Stimulated activated CD4-positive, alpha-beta T cell treated with anti-CD3 and anti-CD28 coated beads, Interleukin-15, amount 100 ng/mL, for 48 hours (primary cell): ENCODE measurements around the gene BFSP2.
"Not testable (repeated sequence)": the region's sequence is repeated elsewhere in the genome, so short reads cannot be mapped to it uniquely, and the experiment has no call there.

Experiments
- DNase-seq, 2 donors: peaks; one replicate each; pipeline ENCODE4 v3.0.0-alpha.2; 2020; ENCODE audit warnings: low read depth in 2 of 2

BFSP2 gene

GRCh38 chr3:133479895-133480669, 80.2 kb downstream of the BFSP2 start:
- DNase-seq = no peak

GRCh38 chr3:133482474-133482873, 82.6 kb downstream of the BFSP2 start:
- not testable (repeated sequence) for DNase-seq

- DNase-seq = no peak
Measured at GRCh38 chr3:133486658-133487057, 86.8 kb downstream of the BFSP2 start.

- no peak for DNase-seq
Measured at GRCh38 chr3:133487204-133487603, 87.3 kb downstream of the BFSP2 start.

GRCh38 chr3:133487920-133488540, 88.2 kb downstream of the BFSP2 start:
- DNase-seq = peak in 1 of 2 donors; percentile 45

GRCh38 chr3:133488785-133489367, 89.0 kb downstream of the BFSP2 start:
- DNase-seq = no peak

GRCh38 chr3:133489466-133490085, 89.7 kb downstream of the BFSP2 start:
- no peak for DNase-seq

GRCh38 chr3:133490468-133491351, 90.9 kb downstream of the BFSP2 start:
- peak; percentile 68 to 73 for DNase-seq

GRCh38 chr3:133491481-133492059, 91.7 kb downstream of the BFSP2 start:
- DNase-seq = no peak

GRCh38 chr3:133492159-133492741, 92.4 kb downstream of the BFSP2 start:
- no peak for DNase-seq

GRCh38 chr3:133494469-133494868, 94.6 kb downstream of the BFSP2 start:
- DNase-seq = no peak

- not testable (repeated sequence) for DNase-seq
Measured at GRCh38 chr3:133502542-133502941, 102.7 kb downstream of the BFSP2 start.

GRCh38 chr3:133503409-133503808, 103.6 kb downstream of the BFSP2 start:
- DNase-seq = no peak

GRCh38 chr3:133504736-133505135, 104.9 kb downstream of the BFSP2 start:
- DNase-seq = no peak

GRCh38 chr3:133505813-133506212, 106.0 kb downstream of the BFSP2 start:
- DNase-seq = no peak

- DNase-seq = no peak
Measured at GRCh38 chr3:133506215-133506901, 106.5 kb downstream of the BFSP2 start.

GRCh38 chr3:133509488-133509887, 109.6 kb downstream of the BFSP2 start:
- no peak for DNase-seq

GRCh38 chr3:133512416-133513089, 112.7 kb downstream of the BFSP2 start:
- no peak for DNase-seq

- DNase-seq = no peak
Measured at GRCh38 chr3:133514418-133514817, 114.6 kb downstream of the BFSP2 start.

GRCh38 chr3:133515127-133515526, 115.3 kb downstream of the BFSP2 start:
- no peak for DNase-seq
